ENCODE measurements around the gene MYO3A. TPM values are rescaled to one million over a fixed set of nuclear protein-coding genes. Genes with fewer than 3 reads are reported as not detected.

The MYO3A gene
- total RNA-seq, 1 experiment from 2014 or later = not detected

GRCh38 chr10:26025523-26025922 lies 91.5 kb downstream of the MYO3A start:
- no peak overlapping the region for H3K4me3 ChIP-seq (ENCODE audit: low read depth, low read length)
- no peaks in the 10 kb centered on the region for H3K36me3 Mint-ChIP-seq (ENCODE audit: insufficient read depth, unreplicated experiment)
- no peaks in the 10 kb centered on the region for H3K4me1 Mint-ChIP-seq (ENCODE audit: low read depth, unreplicated experiment)
- H3K9me3 ChIP-seq = no peaks in the 10 kb centered on the region
- TF ChIP-seq CTCF (IDR thresholded peaks at IDR 0.05; ENCODE audit: insufficient read depth in 1 of 2, low read depth in 1 of 2, low read length in 1 of 2, severe bottlenecking in 1 of 2, unreplicated experiment in 1 of 2) = no peak
- peaks cover 11% of the 10 kb centered on the region for H3K27me3 Mint-ChIP-seq (ENCODE audit: insufficient read depth, unreplicated experiment)
- intact Hi-C loops (cut with micrococcal nuclease; ENCODE audit: unreplicated experiment) = no loop called here
- CTCF ChIA-PET = no interaction called here
- no peaks in the 10 kb centered on the region for H3K27me3 ChIP-seq (replicated peaks; ENCODE audit: control insufficient read depth, insufficient read depth, low read length)
- DNase-seq = no peak
- no TSS peak for BruUV-seq (replicated peaks)
- no peaks in the 10 kb centered on the region for H3K4me1 ChIP-seq
- H3K4me3 Mint-ChIP-seq (ENCODE audit: unreplicated experiment) = no peak overlapping the region
- no peaks in the 10 kb centered on the region for H3K36me3 ChIP-seq (ENCODE audit: control insufficient read depth, insufficient read depth, low read length)
- no peaks in the 10 kb centered on the region for H3K9me3 Mint-ChIP-seq (ENCODE audit: unreplicated experiment)
- POLR2A ChIA-PET = no interaction called here
- H3K27ac Mint-ChIP-seq (ENCODE audit: unreplicated experiment) = no peak overlapping the region

- no TSS peak for BruUV-seq (replicated peaks)
- Histone ChIP-seq H3K36me3 (ENCODE audit: control insufficient read depth, insufficient read depth, low read length) (no peaks in the 10 kb centered on the region), H3K9me3 (no peaks in the 10 kb centered on the region), H3K4me3 (ENCODE audit: low read depth, low read length) (no peak overlapping the region), H3K27me3 (replicated peaks; ENCODE audit: control insufficient read depth, insufficient read depth, low read length) (no peaks in the 10 kb centered on the region), H3K4me1 (no peaks in the 10 kb centered on the region)
- H3K27me3 Mint-ChIP-seq (ENCODE audit: insufficient read depth, unreplicated experiment) = peaks cover 10% of the 10 kb centered on the region
- H3K4me1 Mint-ChIP-seq (ENCODE audit: low read depth, unreplicated experiment) = no peaks in the 10 kb centered on the region
- no peak overlapping the region for H3K4me3 Mint-ChIP-seq (ENCODE audit: unreplicated experiment)
- H3K9me3 Mint-ChIP-seq (ENCODE audit: unreplicated experiment) = no peaks in the 10 kb centered on the region
- ChIA-PET POLR2A (no interaction called here), CTCF (no interaction called here)
- H3K36me3 Mint-ChIP-seq (ENCODE audit: insufficient read depth, unreplicated experiment) = no peaks in the 10 kb centered on the region
- intact Hi-C loops (cut with micrococcal nuclease; ENCODE audit: unreplicated experiment) = no loop called here
- no peak overlapping the region for H3K27ac Mint-ChIP-seq (ENCODE audit: unreplicated experiment)
- DNase-seq = no peak
- no peak for TF ChIP-seq CTCF (IDR thresholded peaks at IDR 0.05; ENCODE audit: insufficient read depth in 1 of 2, low read depth in 1 of 2, low read length in 1 of 2, severe bottlenecking in 1 of 2, unreplicated experiment in 1 of 2)
Observed at GRCh38 chr10:26029858-26030257, 95.8 kb downstream of the MYO3A start.

- intact Hi-C loops (cut with micrococcal nuclease; ENCODE audit: unreplicated experiment) = no loop called here
- Mint-ChIP-seq H3K9me3 (ENCODE audit: unreplicated experiment) (no peaks in the 10 kb centered on the region), H3K4me1 (ENCODE audit: low read depth, unreplicated experiment) (no peaks in the 10 kb centered on the region), H3K4me3 (ENCODE audit: unreplicated experiment) (no peak overlapping the region), H3K27ac (ENCODE audit: unreplicated experiment) (no peak overlapping the region), H3K27me3 (ENCODE audit: insufficient read depth, unreplicated experiment) (peaks cover 7% of the 10 kb centered on the region), H3K36me3 (ENCODE audit: insufficient read depth, unreplicated experiment) (no peaks in the 10 kb centered on the region)
- H3K36me3 ChIP-seq (ENCODE audit: control insufficient read depth, insufficient read depth, low read length) = no peaks in the 10 kb centered on the region
- DNase-seq = no peak
- ChIA-PET CTCF (no interaction called here), POLR2A (no interaction called here)
- no peaks in the 10 kb centered on the region for H3K27me3 ChIP-seq (replicated peaks; ENCODE audit: control insufficient read depth, insufficient read depth, low read length)
- no TSS peak for BruUV-seq (replicated peaks)
- no peaks in the 10 kb centered on the region for H3K9me3 ChIP-seq
- no peak for TF ChIP-seq CTCF (IDR thresholded peaks at IDR 0.05; ENCODE audit: insufficient read depth in 1 of 2, low read depth in 1 of 2, low read length in 1 of 2, severe bottlenecking in 1 of 2, unreplicated experiment in 1 of 2)
- H3K4me1 ChIP-seq = no peaks in the 10 kb centered on the region
- no peak overlapping the region for H3K4me3 ChIP-seq (ENCODE audit: low read depth, low read length)
Observed at GRCh38 chr10:26031300-26031699, 97.3 kb downstream of the MYO3A start.

Measured in Caco-2 (cell line).